Mesothelial cell of epicardium (in vitro differentiated cells): ENCODE measurements around the gene RPL18A. TPM values are rescaled to one million over a fixed set of nuclear protein-coding genes. Genes with fewer than 3 reads are reported as not detected.

ENCODE experiments used
- DNase-seq, 2 experiments: peaks; one replicate each; pipeline ENCODE4 v3.0.0; 2021; ENCODE audit warnings: low spot score in 2 of 2; ENCODE audit not compliant: unreplicated experiment in 2 of 2
- H3K27ac Mint-ChIP-seq: 2 replicates; pipeline ENCODE4 v1.8.0; 2021; ENCODE audit warnings: mixed read lengths
- H3K27me3 Mint-ChIP-seq: 2 replicates; pipeline ENCODE4 v1.8.0; 2021; ENCODE audit warnings: low read depth, mixed read lengths
- H3K36me3 Mint-ChIP-seq: 2 replicates; pipeline ENCODE4 v1.8.0; 2021; ENCODE audit warnings: mixed read lengths
- H3K4me1 Mint-ChIP-seq: 2 replicates; pipeline ENCODE4 v1.8.0; 2021; ENCODE audit warnings: mixed read lengths
- H3K4me3 Mint-ChIP-seq: 2 replicates; pipeline ENCODE4 v1.8.0; 2021; ENCODE audit warnings: mild to moderate bottlenecking, moderate library complexity, mixed read lengths
- H3K9me3 Mint-ChIP-seq: 2 replicates; pipeline ENCODE4 v1.8.0; 2021; ENCODE audit warnings: mixed read lengths
- total RNA-seq: library from RNA; stranded (reverse); gene quantifications from 3 replicates; pipeline ENCODE4 v1.2.1, GENCODE V29; 2021
- TF ChIP-seq, protein P1 (sequence below): fragments of 200-600 bp; sonication (generic); IDR thresholded peaks from one replicate; pipeline ENCODE4 v1.5.0; 2021; ENCODE audit warnings: antibody characterized with exemption; ENCODE audit not compliant: unreplicated experiment

RPL18A gene
- total RNA-seq, 1 donor from 2014 or later: 1,706 TPM

DNA sequence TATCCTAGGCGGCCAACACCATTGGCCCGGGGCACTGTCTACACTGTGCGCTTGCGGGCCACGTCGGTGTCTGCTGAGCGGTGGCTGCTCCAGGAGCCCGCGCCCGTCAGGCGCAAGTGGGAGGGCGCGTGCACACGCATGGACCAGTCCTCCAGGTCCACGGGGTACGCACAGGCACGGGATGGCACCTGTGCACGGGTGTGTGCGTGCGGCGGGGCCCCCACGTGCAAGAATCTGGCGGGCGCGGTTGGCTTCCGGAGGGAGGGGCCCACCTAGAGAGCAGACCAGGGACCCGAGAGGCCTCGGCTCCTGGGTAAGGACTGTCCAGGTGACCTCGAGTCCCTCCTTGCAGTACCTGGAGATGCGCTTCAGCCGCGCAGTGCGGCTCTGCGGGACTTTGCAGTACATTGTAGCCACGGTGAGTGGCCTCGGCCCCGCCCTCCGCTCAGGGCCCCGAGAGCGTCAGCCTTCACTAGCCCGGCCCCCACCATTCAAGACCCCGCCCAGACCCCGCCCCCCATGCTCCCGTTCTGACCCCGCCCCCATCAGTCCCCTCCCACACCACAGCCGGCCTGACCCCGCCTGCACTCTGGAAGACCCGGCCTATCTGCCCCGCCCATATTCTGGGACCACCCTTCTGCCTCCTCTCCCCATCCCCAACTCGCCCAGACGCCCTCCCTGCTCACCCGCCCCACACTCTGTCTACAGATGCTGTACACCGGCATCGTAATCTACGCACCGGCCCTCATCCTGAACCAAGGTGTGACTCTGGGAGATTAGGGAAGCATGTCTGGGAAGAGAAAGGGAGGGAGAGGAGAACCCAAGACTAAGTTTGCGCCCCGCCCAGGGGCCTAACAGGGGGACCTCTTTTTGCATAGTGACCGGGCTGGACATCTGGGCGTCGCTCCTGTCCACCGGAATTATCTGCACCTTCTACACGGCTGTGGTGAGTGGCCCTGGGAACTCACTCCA is 14.4 kb downstream of the RPL18A start:
- no peak for DNase-seq
- no peaks in the 10 kb centered on the region for H3K9me3 Mint-ChIP-seq
- no peaks in the 10 kb centered on the region for H3K36me3 Mint-ChIP-seq
- no peaks in the 10 kb centered on the region for H3K4me1 Mint-ChIP-seq
- no peak overlapping the region for H3K27ac Mint-ChIP-seq
- peaks cover 61% of the 10 kb centered on the region for H3K27me3 Mint-ChIP-seq
- peak overlapping the region; percentile 22 for H3K4me3 Mint-ChIP-seq
- TF ChIP-seq, protein P1, sequence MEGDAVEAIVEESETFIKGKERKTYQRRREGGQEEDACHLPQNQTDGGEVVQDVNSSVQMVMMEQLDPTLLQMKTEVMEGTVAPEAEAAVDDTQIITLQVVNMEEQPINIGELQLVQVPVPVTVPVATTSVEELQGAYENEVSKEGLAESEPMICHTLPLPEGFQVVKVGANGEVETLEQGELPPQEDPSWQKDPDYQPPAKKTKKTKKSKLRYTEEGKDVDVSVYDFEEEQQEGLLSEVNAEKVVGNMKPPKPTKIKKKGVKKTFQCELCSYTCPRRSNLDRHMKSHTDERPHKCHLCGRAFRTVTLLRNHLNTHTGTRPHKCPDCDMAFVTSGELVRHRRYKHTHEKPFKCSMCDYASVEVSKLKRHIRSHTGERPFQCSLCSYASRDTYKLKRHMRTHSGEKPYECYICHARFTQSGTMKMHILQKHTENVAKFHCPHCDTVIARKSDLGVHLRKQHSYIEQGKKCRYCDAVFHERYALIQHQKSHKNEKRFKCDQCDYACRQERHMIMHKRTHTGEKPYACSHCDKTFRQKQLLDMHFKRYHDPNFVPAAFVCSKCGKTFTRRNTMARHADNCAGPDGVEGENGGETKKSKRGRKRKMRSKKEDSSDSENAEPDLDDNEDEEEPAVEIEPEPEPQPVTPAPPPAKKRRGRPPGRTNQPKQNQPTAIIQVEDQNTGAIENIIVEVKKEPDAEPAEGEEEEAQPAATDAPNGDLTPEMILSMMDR: no peak

DNA sequence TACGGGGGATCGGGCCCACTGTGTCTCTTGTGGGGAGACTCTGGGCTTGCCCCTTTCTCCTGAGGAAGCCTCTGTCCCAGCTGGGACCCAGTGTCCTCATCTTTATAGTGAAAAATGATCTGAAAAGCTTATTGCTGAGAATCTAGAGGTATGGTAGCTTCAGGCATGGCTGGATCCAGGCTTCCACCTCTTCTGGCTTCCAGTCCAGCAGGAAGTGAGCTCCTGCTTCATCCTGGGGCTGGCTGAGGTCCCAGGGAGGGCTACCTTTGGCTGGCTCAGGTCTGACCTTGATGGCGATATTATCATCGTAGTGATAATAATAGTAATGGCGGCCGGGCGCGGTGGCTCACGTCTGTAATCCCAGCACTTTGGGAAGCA is 15.0 kb downstream of the RPL18A start:
- Mint-ChIP-seq H3K4me3 (no peak overlapping the region), H3K9me3 (no peaks in the 10 kb centered on the region), H3K4me1 (no peaks in the 10 kb centered on the region), H3K36me3 (no peaks in the 10 kb centered on the region), H3K27ac (no peak overlapping the region), H3K27me3 (peaks cover 54% of the 10 kb centered on the region)
- TF ChIP-seq, protein P1: no peak
- DNase-seq: no peak

DNA sequence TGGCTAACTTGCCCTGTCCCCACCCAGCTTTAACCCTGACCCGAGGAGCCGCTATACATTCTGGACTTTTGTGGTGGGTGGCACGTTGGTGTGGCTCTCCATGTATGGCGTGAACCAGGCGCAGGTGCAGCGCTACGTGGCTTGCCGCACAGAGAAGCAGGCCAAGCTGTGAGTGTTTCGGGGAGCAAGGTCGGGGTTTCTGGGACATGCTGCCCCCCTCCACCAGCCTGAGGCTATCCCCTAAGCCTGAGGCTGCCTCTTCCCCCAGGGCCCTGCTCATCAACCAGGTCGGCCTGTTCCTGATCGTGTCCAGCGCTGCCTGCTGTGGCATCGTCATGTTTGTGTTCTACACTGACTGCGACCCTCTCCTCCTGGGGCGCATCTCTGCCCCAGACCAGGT is 18.0 kb downstream of the RPL18A start:
- Mint-ChIP-seq H3K36me3 (no peaks in the 10 kb centered on the region), H3K4me1 (no peaks in the 10 kb centered on the region)
- TF ChIP-seq, protein P1: no peak

DNA sequence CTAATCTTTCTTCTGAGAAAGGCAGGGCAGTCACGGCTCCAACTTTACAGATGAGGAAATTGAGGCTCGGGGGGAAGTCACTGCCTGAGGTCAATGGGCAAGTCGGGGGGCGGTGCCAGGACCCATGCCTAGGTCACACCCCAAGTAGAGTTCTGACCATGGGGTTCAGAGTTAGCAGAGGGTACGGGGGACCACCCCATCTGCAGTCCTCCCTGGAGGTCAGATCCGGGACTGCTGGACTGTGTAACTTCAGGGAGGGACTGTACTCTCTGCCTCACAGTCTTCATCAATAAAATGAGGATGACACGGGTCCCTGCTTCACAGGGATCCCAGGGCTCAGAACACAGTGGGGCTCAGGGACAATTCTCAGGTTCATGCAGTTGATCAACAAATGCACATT is 19.8 kb downstream of the RPL18A start:
- Mint-ChIP-seq H3K27ac (no peak overlapping the region), H3K36me3 (no peaks in the 10 kb centered on the region), H3K9me3 (no peaks in the 10 kb centered on the region), H3K4me1 (no peaks in the 10 kb centered on the region), H3K27me3 (peaks cover 25% of the 10 kb centered on the region), H3K4me3 (no peak overlapping the region)
- TF ChIP-seq, protein P1: no peak
- DNase-seq: no peak

More for the DNA sequence above, 18.0 kb downstream of the RPL18A start:
- no peaks in the 10 kb centered on the region for H3K9me3 Mint-ChIP-seq
- no peak for DNase-seq
- no peak overlapping the region for H3K27ac Mint-ChIP-seq
- H3K27me3 Mint-ChIP-seq: peaks cover 41% of the 10 kb centered on the region
- H3K4me3 Mint-ChIP-seq: no peak overlapping the region

DNA sequence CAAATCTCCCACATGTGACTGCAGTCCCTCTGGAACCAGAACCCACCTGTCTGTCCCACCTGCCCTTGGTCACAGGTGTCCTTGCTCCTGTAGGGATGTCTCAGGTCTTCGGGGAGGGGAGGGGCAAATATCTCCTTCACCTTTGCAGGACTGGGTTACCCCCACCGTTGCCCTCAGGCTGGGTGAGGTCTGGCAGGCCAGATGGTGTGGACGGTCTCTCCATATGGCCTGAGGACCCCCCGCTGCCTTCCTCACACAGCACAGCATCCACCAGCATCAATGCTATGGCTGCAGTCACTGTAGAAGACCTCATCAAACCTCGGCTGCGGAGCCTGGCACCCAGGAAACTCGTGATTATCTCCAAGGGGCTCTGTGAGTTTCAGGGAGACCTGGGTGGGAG is 22.0 kb downstream of the RPL18A start:
- no peak for DNase-seq
- peaks cover 17% of the 10 kb centered on the region for H3K27me3 Mint-ChIP-seq
- H3K36me3 Mint-ChIP-seq: no peaks in the 10 kb centered on the region
- no peak overlapping the region for H3K27ac Mint-ChIP-seq
- no peaks in the 10 kb centered on the region for H3K9me3 Mint-ChIP-seq
- H3K4me3 Mint-ChIP-seq: no peak overlapping the region
- TF ChIP-seq, protein P1: no peak
- H3K4me1 Mint-ChIP-seq: no peaks in the 10 kb centered on the region
